Limb (tissue), 2 donors: Measurements from ENCODE around the gene TOP3A.
"Not testable (repeated sequence)": the region's sequence is repeated elsewhere in the genome, so short reads cannot be mapped to it uniquely, and the experiment has no call there.

Experiments used
- DNase-seq, 2 donors: peaks; one replicate each; pipeline ENCODE4 v3.0.0-alpha.2; 2016; ENCODE audit errors: extremely low spot score in 2 of 2

TOP3A gene

DNA sequence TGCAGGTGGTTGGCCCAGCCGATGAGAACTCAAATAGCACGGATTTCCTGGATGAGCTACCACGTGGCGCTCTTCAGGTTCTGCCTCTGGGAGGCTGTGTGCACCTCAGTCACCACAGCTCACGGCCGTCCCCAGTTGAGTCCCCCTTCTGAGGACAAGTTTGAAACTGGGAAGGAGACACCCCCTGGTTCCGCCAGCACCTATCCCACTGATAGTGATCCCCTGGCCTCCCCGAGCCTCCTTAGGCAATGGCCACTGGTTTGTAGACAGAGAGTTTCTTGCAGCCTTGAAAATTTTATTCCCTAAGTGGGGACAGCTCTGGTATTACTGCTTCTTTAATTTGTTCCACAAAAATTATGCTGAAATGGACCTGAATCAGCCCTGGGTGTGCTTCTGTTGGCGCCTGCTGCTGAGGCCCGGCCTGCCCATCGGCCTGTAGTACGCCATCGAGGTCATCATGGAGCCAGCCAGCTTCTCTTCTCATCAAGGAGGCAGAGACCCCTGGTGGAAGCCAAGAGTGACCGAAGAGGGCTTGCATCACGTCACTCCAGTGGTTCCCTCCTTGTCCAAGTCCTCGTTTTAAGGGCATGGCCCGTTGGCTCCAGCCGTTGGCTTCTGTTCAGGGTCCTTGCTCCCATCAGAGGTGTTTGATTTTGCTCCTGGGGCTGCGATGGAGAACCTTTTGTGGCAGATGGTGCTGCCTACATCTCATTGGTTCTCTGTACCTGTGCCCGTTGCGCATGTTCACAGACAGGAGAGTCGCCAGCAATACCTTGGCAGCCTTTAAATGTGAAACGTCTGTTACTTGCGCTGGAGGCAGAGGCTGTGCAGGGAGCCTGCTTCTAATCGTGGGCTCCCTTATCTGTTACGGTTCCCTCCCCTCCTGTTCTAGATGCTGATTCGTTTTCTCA lies 9.6 kb upstream of the TOP3A start:
- no peak for DNase-seq

DNA sequence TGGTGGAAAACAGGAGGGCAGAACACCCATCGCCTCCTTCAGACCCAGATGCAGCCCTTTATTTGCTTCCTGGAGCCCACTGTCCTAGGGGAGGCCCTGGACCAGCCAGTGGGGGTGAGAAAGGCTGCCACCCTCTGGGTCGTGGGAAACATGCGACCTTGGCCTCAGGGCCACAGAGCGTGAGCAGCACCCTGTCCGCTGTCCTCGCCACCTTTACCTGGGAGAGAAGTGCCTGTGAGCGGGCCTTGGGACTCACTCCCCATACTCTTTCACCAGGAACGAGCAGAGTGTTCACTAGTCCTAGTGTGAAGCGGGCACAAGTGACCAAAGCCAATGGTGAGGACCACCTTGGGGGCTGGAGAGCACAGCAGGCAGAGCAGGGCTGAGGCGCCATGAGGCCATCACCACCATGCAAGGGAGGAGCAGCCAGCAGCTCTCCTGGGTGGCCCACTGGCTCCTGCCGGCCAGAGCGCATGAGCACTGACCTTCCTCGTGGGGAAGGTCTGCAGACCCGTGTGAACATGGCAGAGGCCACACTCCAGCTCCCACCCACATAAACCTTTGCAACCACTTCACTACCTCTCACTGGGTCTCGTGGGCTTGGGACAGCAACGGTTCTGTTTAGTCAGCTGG lies 8.8 kb upstream of the TOP3A start:
- DNase-seq, result no peak

DNA sequence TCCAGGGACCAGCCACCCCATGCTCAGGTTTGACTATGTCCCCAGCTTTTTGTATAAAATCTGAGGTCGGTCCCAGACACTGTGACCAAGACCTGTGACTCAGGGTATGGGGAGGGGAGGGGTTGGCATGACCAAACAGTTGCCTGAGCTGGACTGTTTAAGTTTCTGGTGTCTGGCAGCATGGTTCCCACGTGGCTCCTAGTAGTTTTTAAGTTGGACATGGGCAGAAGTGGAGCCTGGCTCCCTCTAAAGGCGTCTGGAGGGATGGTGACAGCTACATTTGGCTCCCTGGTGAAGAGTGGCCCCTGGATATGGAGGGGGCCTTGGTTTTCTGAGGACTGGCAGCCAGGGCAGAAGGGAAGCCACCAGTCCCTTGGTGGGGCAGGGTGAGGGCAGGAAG lies 8.2 kb upstream of the TOP3A start:
- no peak for DNase-seq

DNA sequence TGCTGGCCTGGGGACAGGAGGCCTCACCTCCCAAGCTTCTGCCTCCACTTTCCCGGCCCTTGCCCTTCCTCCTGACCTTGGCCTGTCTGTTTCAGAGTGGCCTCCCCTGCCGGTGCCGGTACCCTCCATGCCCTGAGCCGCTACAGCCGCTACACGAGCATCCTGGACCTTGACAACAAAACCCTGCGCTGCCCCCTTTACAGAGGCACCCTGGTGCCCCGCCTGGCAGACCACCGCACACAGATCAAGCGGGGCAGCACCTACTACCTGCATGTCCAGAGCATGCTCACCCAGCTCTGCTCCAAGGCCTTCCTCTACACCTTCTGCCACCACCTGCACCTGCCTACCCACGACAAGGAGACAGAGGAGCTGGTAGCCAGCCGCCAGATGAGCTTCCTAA lies 7.7 kb upstream of the TOP3A start:
- DNase-seq, result no peak

DNA sequence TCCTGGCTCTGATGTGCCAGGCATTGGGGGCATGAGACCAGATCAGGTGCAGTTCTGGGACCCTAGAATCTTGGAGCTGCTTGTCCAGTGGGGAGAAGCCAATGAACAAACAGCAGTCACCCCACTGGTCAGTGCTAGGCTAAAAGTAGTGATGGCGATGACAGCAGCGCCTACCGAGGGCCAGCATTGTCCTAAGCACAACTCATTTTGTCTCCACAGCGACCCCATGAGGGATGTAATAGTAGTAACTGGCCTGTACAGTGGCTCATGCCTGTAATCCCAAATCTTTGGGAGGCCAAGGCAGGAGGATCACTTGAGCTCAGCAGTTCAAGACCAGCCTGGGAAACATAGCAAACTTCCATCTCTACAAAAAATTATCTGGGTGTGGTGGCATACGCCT lies 6.5 kb upstream of the TOP3A start:
- DNase-seq, result no peak

DNA sequence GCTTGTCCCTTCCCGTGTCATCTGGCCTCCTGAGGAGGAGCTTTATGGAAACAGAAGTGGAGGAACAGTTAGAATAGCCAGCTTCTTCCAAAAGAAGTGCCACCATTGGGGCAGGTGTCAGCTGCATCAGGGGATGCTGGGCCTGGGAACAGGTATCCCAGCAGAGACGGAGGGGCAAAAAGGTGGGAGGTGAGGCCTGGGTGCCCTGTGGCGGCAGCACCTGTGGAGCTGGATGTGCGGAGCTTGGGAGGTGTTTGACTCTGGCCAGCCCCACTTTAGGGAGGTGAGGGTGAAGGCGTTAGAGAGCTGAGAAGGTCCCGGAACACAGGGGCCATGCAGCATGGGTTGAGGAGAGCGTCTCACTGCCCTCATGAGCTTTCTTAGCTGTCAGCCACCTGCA lies 5.5 kb upstream of the TOP3A start:
- no peak for DNase-seq

DNA sequence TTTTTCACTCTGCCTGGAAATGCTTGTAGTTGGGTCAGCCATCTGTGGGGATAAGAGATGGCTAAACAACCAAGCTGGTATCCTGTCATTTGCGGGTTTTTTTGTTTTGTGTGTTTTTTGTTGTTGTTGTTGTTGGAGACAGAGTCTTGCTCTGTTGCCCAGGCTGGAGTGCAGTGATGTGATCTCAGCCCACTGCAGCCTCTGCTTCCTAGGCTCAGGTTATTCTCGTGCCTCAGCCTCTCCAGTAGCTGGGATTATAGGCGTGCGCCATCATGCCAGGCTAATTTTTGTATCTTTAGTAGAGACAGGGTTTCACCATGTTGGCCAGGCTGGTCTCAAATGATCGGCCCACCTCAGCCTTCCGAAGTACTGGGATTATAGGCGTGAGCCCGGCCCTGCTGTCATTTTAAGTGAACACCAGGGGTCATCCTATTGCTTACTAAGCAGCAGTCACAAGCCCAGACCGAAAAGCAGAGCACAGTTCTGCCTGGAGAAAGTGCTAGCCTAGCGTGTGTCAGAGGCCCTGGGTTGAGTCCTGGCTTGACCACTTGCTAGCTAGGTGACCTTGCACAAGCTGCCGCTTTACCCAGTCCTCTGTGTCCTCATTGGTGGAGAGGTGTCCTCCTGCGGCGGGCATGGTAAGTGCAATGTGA lies 4.9 kb upstream of the TOP3A start:
- peak; percentile 45 to 48 for DNase-seq

DNA sequence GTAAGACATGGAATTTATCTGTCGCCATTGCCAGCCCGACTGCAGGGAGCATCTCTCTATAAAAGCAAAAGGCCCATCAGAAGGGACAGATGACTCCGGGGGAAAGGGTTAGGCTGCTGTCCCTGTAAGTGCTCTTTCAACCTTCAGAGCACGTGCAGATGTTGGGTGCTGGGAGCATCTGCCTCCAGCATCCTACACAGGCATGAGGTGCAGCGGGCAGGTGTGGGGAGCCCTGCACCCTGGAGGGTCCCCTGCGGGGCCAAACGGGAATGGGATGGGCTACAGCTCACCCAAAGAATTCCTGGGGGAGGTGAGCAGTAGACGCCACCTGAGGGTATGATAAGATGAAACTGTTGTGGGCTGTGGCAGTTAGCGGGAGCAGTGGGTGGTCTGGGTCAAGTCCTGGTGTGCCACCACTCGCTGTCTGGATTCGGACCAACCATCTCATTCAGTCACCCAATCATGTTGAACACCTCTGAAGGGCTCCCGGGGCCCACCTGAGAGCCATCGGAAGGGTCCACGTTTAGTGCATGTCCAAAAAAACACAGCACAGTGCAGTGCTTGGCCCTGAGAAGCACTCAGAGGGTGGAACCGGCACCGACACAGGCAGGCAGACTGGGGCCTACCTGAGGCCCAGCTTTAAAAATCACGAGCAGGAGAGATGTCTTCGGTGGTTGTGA lies 4.1 kb upstream of the TOP3A start:
- DNase-seq, result no peak

DNA sequence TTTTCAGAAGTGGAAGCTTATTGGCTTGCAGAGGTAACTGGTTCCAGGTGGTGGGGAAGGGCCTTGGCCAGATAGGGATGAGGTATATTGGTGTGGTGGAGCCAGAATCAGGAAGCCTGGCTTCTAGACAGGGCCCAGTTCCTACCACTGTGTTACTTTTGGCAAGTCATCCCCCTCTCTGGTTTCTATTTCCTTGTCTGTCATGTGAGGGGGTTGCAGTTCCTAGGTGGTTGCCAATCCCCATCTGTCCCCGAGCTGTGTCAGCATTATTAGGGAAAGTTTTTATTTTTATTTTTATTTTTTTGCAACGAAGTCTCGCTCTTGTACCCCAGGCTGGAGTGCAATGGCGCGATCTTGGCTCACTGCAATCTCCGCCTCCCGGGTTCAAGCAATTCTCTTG lies 3.3 kb upstream of the TOP3A start:
- no peak for DNase-seq

DNA sequence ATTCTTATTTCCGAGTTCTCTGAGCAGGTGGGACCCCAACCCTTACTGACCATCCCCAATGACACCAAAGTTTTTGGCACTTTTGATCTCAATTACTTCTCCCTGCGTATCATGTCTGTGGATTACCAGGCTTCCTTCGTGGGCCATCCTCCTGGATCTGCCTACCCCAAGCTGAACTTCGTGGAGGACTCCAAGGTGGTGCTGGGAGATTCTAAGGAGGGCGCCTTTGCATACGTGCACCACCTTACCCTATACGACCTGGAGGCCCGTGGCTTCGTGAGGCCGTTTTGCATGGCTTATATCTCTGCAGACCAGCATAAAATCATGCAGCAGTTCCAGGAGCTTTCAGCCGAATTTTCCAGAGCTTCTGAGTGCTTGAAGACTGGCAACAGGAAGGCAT lies 1.2 kb upstream of the TOP3A start:
- no peak for DNase-seq

DNA sequence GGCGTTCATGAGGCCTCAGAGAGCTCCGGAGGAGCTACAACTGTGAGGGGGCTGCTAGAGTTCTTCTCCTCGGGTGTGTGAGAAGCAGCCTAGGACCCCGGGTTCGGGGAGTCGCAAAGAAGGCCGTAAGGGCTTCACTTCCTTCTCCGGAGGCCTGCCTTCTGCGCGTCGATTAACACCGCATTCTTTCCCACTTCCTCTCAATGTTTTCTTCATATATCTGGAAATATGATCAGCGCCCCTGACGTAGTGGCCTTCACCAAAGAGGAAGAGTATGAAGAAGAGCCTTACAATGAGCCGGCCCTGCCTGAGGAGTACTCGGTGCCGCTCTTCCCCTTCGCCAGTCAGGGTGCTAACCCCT lies 748 bp upstream of the TOP3A start:
- DNase-seq, result no peak

DNA sequence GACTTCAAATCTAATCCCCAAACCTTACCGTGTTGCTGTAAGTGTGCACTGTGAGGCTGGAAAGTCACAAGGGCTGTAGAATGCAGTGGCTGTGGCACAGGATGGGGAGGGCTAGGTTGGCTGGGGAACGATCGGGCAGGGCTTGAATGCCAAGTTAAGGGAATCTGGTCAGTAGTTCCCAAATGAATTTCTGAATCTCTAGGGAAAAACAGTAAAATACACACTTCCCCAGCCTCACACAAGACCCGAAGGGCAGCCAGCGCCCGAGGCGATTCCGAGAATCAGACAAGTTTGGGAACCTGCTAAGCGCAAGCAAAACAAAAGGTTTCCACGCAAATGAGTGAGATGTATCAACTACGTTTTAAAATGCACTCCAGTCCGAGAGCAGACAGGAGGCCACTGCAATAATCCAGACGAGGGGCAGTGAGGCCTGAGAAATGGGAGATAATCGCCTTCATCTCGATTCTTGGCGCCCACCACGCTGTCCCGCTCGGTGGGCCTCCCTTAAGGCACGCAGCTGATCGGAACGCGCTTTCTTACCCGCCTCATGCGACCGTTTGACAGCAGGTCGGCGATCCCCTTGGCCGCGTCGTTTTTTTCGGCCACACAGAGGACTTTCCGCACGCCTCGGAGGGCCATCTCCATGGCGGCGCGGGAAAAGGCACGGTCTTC lies 599 bp downstream of the TOP3A start:
- DNase-seq, result peak; percentile 4 to 40

DNA sequence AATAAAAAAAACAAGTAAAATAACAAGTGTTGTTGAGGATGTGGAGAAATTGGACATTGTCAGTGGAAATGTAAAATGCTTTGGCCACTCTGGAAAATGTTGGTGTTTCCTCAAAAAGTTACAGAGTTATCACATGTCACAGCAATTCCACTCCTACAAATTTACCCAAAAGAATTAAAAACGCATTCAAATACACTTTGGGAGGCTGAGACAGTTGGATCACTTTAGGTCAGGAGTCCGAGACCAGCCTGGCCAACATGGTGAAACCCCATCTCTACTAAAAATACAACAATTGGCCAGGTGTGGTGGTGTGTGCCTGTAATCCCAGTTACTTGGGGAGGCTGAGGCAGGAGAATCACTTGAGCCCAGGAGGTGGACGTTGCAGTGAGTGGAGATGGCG lies 5.6 kb downstream of the TOP3A start:
- no peak for DNase-seq

DNA sequence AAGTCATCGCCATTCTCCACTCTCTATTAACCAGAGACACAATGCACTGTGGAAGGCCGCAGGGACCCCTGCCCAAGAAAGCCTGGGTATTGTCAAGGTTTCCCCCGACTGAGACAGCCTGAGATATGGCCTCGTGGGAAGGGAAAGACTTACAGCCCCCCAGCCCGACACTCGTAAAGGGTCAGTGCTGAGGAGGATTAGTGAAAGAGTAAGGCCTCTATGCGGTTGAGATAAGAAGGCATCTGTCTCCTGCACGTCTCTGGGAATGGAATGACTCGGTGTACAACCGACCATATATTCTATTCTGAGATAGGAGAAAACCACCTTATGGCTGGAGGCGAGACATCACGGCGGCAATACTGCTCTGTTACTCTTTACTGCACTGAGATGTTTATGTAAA lies 11.6 kb downstream of the TOP3A start:
- DNase-seq, result not testable (repeated sequence)

DNA sequence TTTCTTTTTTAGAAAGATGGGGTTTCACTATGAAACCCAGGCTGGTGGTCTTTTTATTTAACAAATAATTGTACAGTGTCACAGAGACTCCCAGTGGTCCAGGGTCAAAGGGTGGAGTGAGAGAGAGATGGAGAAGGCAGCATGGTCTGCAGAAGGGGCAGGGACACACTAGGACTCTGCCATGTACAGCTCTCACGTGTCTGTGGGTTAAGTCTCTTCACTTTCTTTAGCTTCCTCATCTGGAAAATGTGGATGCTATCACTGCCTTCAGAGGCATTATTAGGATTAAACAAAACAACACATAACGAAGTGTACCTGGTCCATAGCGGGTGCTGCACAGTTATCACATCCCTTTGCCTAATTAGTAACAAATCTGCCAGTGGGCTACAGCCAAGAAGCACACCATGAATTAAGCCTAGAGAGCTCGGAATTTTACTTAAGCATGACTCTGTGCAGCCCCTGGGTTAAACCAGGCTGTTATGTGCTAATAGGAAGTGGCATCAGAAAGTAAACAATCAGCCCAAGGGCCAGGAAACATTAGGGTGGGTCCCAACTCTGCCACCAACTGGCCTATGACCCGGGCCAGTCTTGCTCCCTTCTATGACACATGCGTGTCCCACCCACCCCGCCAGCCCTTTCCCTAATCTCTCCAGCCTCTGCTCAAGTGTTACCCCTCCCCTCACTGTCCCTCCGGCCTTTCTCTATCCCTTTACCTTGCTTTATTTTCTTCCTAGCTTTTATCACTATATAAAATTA lies 13.9 kb downstream of the TOP3A start:
- no peak for DNase-seq

DNA sequence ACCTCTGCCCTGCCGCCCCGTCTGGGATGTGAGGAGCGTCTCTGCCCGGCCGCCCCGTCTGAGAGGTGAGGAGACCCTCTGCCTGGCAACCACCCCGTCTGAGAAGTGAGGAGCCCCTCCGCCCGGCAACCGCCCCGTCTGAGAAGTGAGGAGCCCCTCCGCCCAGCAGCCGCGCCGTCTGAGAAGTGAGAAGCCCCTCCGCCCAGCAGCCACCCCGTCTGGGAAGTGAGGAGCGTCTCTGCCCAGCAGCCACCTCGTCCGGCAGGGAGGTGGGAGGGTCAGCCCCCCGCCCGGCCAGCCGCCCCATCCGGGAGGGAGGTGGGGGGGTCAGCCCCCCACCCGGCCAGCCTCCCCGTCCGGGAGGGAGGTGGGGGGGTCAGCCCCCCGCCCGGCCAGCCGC lies 16.7 kb downstream of the TOP3A start:
- DNase-seq, result not testable (repeated sequence)

DNA sequence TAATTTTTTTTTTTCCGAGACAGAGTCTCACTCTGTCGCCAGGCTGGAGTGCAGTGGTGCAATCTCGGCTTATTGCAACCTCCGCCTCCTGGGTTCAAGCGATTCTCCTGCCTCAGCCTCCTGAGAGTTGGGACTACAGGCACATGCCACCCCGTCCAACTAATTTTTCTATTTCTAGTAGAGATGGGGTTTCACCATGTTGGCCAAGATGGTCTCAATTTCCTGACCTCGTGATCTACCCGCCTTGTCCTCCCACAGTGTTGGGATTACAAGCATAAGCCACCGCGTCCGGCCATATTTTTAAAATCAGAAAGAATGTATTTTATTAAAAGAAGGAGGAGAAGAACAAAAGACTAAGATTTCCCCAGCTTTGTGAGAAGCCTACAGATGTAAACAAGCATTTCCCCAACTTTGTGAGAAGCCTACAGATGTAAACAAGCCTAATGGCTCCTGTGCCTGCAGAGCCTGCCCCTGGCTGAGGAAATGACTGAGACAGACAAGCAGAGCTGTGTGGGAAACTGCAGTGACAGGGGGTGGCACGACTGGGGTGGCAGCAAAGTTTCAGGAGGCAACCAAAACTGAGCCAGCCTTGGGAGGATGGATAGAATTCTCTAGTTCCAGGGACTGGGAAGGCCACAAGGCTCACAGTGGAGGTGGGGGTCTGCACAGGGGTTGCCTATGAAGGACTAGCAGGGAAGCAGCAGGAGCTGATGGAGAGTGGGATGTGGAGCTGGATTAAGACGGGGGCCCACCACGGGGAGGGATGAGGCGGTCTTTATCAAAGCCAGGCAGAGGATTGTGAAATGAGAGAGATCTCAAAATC lies 22.9 kb downstream of the TOP3A start:
- DNase-seq, result no peak

DNA sequence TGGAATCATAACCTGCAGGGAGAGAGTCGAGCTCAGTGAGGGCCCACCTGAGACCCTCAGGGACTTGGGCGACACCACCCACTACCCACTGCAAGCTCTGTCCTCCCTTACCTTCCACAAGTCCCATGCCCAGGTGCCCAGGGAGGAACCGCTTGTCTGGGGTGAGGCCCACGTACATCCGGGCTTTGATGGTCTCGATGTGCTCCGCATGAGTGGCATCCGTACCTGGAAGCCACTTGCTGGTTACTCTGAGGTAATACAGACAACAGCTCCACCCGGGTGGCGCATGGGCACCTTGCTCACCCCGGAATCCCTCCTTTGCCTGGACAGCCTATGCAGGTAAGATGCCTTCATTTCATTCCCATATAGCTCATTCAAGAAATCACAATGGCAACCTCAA lies 29.5 kb downstream of the TOP3A start:
- DNase-seq, result no peak

DNA sequence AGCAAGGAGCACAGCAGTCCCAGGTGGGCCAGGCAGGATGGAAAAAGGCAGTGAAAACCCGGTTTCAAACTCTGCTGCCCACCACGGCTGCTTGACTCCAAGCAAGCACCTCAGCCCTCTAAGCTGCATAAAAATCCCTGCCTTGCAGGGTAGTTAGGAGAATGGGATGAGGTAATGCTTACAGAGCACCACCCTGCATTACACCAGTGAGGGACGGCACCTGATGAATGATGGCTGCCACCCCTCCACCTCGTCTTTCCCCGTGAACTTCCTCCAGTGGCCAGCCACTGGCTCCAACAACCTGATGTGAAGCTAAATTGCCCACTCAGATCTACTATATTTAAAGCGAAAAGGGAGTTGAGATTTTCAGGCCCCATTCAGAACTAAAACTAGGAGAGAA lies 33.0 kb downstream of the TOP3A start:
- no peak for DNase-seq
